Testis (tissue), 3 donors: ENCODE results near the gene CA10. TPM values are rescaled to one million over a fixed set of nuclear protein-coding genes. Genes with fewer than 3 reads are reported as not detected.

Experiments used
- DNase-seq: peaks from one replicate; pipeline ENCODE4 v3.0.0-alpha.2; 2019
- H3K27ac ChIP-seq, 2 donors: fragments of 200-600 bp; sonication (generic); one replicate each; pipeline ENCODE4 v1.5.1; 2019
- H3K27me3 ChIP-seq: fragments of 200-600 bp; sonication (generic); one replicate; pipeline ENCODE4 v1.5.1; 2019
- H3K36me3 ChIP-seq: fragments of 200-600 bp; sonication (generic); one replicate; pipeline ENCODE4 v1.5.1; 2017; ENCODE audit warnings: low read depth; ENCODE audit errors: missing control alignments
- H3K4me1 ChIP-seq: fragments of 200-600 bp; sonication (generic); one replicate; pipeline ENCODE4 v1.5.1; 2019
- H3K4me3 ChIP-seq, 2 donors: fragments of 200-600 bp; sonication (generic); one replicate each; pipeline ENCODE4 v1.5.1; 2017 to 2019
- H3K9me3 ChIP-seq: fragments of 200-600 bp; sonication (generic); one replicate; pipeline ENCODE4 v1.5.1; 2017
- POLR2A ChIP-seq: fragments of 450-650 bp; IDR thresholded peaks from one replicate; pipeline ENCODE4 v1.6.1; 2017; ENCODE audit warnings: antibody characterized with exemption, mild to moderate bottlenecking, moderate library complexity
- WGBS, 2 donors: methylation state at CpG; one replicate each; pipeline ENCODE4 v1.1.5; 2018; 5-methylcytosine and 5-hydroxymethylcytosine counted together
- intact Hi-C: fragments of 100-400 bp; cut with DNase I; formaldehyde crosslinking; loops from one replicate; pipeline ENCODE4 v1.15.1; 2023; ENCODE audit warnings: low total_unique reads
- polyA plus RNA-seq: library from polyadenylated mRNA; stranded (reverse); fragments of 350-450 nt; fragmentation: Illumina TruSeq; extraction: RNeasy Lipid Tissue Mini Kit (QIAGEN cat#74804); gene quantifications from one replicate; pipeline ENCODE4 v1.2.3, GENCODE V29; 2014; ENCODE audit warnings: low read depth, low replicate concordance; ENCODE audit not compliant: insufficient read depth
- total RNA-seq, 2 donors: library from RNA; depleted of rRNA; stranded (reverse); fragments of >200 nt; gene quantifications; one replicate each; pipeline ENCODE4 v1.2.3, GENCODE V29; 2016
- TF ChIP-seq, protein P1 (sequence below), 3 experiments: fragments of 450-650 bp in 2 of 3; fragments of 200-600 bp in 1 of 3; sonication (generic) in 1 of 3; IDR thresholded peaks; one replicate each; pipeline ENCODE4 v1.5.1; 2016 to 2019; ENCODE audit warnings: antibody characterized with exemption in 3 of 3, mild to moderate bottlenecking in 2 of 3, moderate library complexity in 1 of 3

CA10 gene
- total and polyA plus RNA-seq, 3 donors from 2014 or later, result 5.0 to 30.7 (median 5.3) TPM

DNA sequence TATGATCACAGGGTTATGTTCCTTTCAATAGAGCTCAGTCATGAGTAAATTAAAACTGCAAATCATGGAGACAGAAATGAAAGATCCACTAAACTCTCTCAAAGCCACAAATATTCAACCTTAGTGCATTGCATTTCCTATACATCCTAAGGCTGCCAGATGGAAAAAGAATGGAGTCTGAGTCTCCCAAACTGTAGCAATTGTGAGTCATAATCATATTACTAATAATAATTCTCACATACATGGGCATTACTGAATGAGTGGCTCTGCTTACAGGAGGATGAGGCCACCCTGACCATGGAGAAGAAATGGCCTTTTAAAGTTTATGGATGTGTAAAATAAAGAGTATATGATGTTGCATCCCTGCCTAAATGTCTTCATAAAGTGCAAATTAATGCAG is 3.2 kb downstream of the CA10 start:
- no peak overlapping the region for H3K27ac ChIP-seq
- no peaks in the 10 kb centered on the region for H3K27me3 ChIP-seq
- no peak for DNase-seq
- no peak for TF ChIP-seq POLR2A
- TF ChIP-seq, protein P1, sequence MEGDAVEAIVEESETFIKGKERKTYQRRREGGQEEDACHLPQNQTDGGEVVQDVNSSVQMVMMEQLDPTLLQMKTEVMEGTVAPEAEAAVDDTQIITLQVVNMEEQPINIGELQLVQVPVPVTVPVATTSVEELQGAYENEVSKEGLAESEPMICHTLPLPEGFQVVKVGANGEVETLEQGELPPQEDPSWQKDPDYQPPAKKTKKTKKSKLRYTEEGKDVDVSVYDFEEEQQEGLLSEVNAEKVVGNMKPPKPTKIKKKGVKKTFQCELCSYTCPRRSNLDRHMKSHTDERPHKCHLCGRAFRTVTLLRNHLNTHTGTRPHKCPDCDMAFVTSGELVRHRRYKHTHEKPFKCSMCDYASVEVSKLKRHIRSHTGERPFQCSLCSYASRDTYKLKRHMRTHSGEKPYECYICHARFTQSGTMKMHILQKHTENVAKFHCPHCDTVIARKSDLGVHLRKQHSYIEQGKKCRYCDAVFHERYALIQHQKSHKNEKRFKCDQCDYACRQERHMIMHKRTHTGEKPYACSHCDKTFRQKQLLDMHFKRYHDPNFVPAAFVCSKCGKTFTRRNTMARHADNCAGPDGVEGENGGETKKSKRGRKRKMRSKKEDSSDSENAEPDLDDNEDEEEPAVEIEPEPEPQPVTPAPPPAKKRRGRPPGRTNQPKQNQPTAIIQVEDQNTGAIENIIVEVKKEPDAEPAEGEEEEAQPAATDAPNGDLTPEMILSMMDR (IDR thresholded peaks at IDR 0.05), result no peak
- no peaks in the 10 kb centered on the region for H3K9me3 ChIP-seq
- intact Hi-C loops, result no loop called here
- H3K36me3 ChIP-seq, result no peaks in the 10 kb centered on the region
- no peak overlapping the region for H3K4me3 ChIP-seq
- no peaks in the 10 kb centered on the region for H3K4me1 ChIP-seq

DNA sequence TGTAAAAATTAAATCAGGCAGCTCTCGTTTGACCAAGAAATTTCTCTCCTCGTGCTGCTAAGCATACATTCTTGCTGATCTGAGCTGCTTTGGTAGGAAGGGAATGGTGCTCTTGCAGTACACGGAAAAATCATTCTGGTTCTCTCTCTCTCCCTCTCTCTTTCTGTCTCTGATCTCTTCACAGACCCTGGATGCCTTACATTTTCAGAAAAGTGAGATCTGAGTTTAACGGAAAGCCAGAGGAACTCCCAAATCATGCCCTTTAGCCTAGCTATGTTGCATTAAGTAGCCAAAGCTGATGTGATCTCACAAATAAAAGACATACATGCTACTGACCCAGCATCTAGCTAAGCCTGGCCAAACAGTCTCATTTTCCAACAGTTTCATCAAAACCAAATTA is 4.0 kb downstream of the CA10 start:
- intact Hi-C loops, result no loop called here
- H3K4me1 ChIP-seq, result no peaks in the 10 kb centered on the region
- H3K4me3 ChIP-seq, result no peak overlapping the region
- TF ChIP-seq POLR2A, result no peak
- TF ChIP-seq, protein P1 (IDR thresholded peaks at IDR 0.05), result no peak
- H3K9me3 ChIP-seq, result no peaks in the 10 kb centered on the region
- WGBS, 2 donors, result 66 to 72% methylated on average over 4 of the region's 4 CpGs
- no peak for DNase-seq
- H3K27ac ChIP-seq, result no peak overlapping the region
- no peaks in the 10 kb centered on the region for H3K27me3 ChIP-seq
- H3K36me3 ChIP-seq, result no peaks in the 10 kb centered on the region

DNA sequence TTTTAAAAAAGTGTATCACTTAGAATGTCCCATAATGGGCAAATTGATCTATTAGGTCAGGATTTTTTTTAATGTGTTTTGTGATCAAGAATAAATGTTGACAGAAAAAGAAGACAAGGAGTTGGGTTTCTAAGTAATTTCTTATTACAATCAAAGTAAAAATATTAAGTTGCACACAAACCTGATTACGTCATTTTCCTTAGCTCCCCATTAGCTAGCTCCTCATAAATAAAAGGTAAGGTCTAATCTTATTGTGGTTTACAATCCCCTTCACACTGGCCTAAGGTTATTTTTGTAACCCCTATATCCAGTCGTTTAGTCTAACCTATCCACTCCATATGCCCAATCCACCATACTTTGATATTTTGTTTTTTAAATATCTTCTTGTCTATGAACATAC is 7.6 kb downstream of the CA10 start:
- Histone ChIP-seq H3K9me3 (no peaks in the 10 kb centered on the region), H3K4me1 (no peaks in the 10 kb centered on the region), H3K27me3 (no peaks in the 10 kb centered on the region), H3K27ac (no peak overlapping the region), H3K4me3 (no peak overlapping the region), H3K36me3 (no peaks in the 10 kb centered on the region)
- 89% methylated on average over 2 of the region's 2 CpGs for WGBS, 2 donors
- DNase-seq, result no peak
- no peak for TF ChIP-seq POLR2A
- TF ChIP-seq, protein P1 (IDR thresholded peaks at IDR 0.05), result no peak
- intact Hi-C loops, result no loop called here

DNA sequence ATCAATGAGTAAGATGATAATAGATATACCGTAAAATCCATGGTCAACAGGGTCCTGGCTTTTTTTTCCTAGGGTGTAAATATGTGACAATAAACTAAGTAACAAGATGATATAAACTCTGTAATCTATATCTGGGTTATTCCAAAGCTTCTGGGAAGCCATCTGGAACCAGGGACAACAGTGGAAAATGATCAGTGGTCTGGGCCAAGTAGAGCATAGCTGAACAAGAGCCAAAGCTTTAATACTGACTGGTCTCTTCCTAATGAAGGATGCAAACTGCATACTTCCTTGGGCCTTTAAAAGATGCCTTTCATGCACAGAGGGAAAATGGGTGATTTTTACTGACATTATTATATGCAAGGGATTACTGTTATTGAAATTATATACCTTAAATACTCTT is 8.9 kb downstream of the CA10 start:
- intact Hi-C loops, result no loop called here
- H3K36me3 ChIP-seq, result no peaks in the 10 kb centered on the region
- no peaks in the 10 kb centered on the region for H3K9me3 ChIP-seq
- no peaks in the 10 kb centered on the region for H3K27me3 ChIP-seq
- 53 to 60% methylated on average over 1 of the region's 1 CpG for WGBS, 2 donors
- TF ChIP-seq, protein P1 (IDR thresholded peaks at IDR 0.05), result no peak
- no peak for TF ChIP-seq POLR2A
- H3K4me3 ChIP-seq, result no peak overlapping the region
- DNase-seq, result no peak
- H3K27ac ChIP-seq, result no peak overlapping the region
- H3K4me1 ChIP-seq, result no peaks in the 10 kb centered on the region

DNA sequence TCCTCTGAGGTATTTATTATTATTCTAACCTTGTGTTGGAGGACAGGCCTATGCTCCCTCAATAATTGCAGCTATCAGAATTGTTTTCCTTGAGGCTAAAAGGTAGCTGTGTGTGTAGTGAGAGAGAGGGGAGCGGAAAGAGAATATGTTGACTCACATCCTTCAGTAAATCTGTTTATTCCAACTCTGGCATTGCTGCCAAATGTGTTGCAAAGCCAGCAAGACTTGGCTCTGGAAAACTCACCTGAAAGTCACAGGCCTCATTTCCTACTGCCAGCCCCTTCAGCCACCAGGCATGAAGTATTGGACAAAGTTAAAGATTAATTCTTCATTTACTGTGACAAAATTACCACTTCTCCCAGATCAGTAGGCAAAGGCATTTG is 9.6 kb downstream of the CA10 start:
- no peak for TF ChIP-seq POLR2A
- TF ChIP-seq, protein P1 (IDR thresholded peaks at IDR 0.05), result no peak
- Histone ChIP-seq H3K4me3 (no peak overlapping the region), H3K27me3 (no peaks in the 10 kb centered on the region), H3K27ac (no peak overlapping the region), H3K9me3 (no peaks in the 10 kb centered on the region), H3K4me1 (no peaks in the 10 kb centered on the region), H3K36me3 (no peaks in the 10 kb centered on the region)
- 84 to 94% methylated on average over 1 of the region's 1 CpG for WGBS, 2 donors
- intact Hi-C loops, result no loop called here
- no peak for DNase-seq
